GM12878 (cell line): ENCODE measurements around the gene RAB3B. TPM values are rescaled to one million over a fixed set of nuclear protein-coding genes. Genes with fewer than 3 reads are reported as not detected.

Source experiments
- ATAC-seq: fragments of 200-7000 bp; cut with Tn5 transposase; 3 replicates; pipeline ENCODE4 v1.9.1; 2020; ENCODE audit warnings: mild to moderate bottlenecking, moderate library complexity
- BruUV-seq: library from RNA; stranded (reverse); fragments of 400-500 nt; replicated peaks from 2 replicates; lab custom pipeline; 2021; lab: Mats Ljungman, UMichigan
- CTCF ChIA-PET: fragments of 300-600 bp; sonication (Branson Sonifier 250); formaldehyde crosslinking; extraction: SDS; loops from one replicate; lab custom pipeline; 2021; ENCODE audit warnings: inconsistent platforms; lab: Yijun Ruan, JAX
- POLR2A ChIA-PET: fragments of 350-600 bp; formaldehyde crosslinking; extraction: SDS; loops from one replicate; lab custom pipeline; 2021; ENCODE audit warnings: inconsistent platforms; lab: Charles Lee
- RAD21 ChIA-PET: fragments of 300-600 bp; sonication (Branson Sonifier 250); formaldehyde crosslinking; loops from one replicate; lab custom pipeline; 2023; ENCODE audit warnings: antibody characterized with exemption; ENCODE audit not compliant: unreplicated experiment; lab: Charles Lee
- SMC1A ChIA-PET: fragments of 300-600 bp; sonication (Branson Sonifier 250); formaldehyde crosslinking; loops from one replicate; lab custom pipeline; 2023; ENCODE audit not compliant: unreplicated experiment, uncharacterized antibody; lab: Charles Lee
- DNase-seq: peaks from one replicate; pipeline ENCODE4 v3.0.0-alpha.2; 2011; ENCODE audit warnings: low read depth, low spot score
- FAIRE-seq: peaks from 3 replicates; lab custom pipeline; 2011; peaks lifted over from hg19 to GRCh38; lab: Jason Lieb, UNC
- H2AFZ ChIP-seq: 2 replicates; pipeline ENCODE4 v1.6.0; 2011; ENCODE audit warnings: low read depth, low read length, control low read depth; ENCODE audit not compliant: control insufficient read depth
- H3K27ac ChIP-seq: 2 replicates; pipeline ENCODE4 v1.5.1; 2011; ENCODE audit warnings: control low read depth; ENCODE audit not compliant: control insufficient read depth, insufficient read depth
- H3K27me3 ChIP-seq, 2 experiments: replicated peaks in 1 of 2; 2 replicates each; pipeline versions ENCODE4 v1.6.0 to v1.6.1; 2011; ENCODE audit warnings: low read length in 1 of 2; ENCODE audit not compliant: control insufficient read depth in 2 of 2, insufficient read depth in 2 of 2
- H3K36me3 ChIP-seq, 2 experiments: 2 replicates each; pipeline ENCODE4 v1.5.1; 2011; ENCODE audit warnings: low read length in 1 of 2; ENCODE audit not compliant: control insufficient read depth in 2 of 2, insufficient read depth in 2 of 2
- H3K4me1 ChIP-seq: 2 replicates; pipeline ENCODE4 v1.6.1; 2011; ENCODE audit warnings: mild to moderate bottlenecking, low read length, moderate library complexity, mixed read lengths; ENCODE audit not compliant: control insufficient read depth, insufficient read depth
- H3K4me2 ChIP-seq: 2 replicates; pipeline ENCODE4 v1.6.0; 2011; ENCODE audit warnings: control low read depth; ENCODE audit not compliant: control insufficient read depth, insufficient read depth
- H3K4me3 ChIP-seq: fragments of 200-600 bp; sonication (generic); 2 replicates; pipeline ENCODE4 v1.5.1; 2016
- H3K79me2 ChIP-seq: 2 replicates; pipeline ENCODE4 v1.6.0; 2011; ENCODE audit warnings: low read length; ENCODE audit not compliant: control insufficient read depth, insufficient read depth
- H3K9ac ChIP-seq: 2 replicates; pipeline ENCODE4 v1.8.0; 2011; ENCODE audit warnings: low read length, control low read depth, mixed read lengths; ENCODE audit not compliant: control insufficient read depth, insufficient read depth
- H3K9me3 ChIP-seq: replicated peaks from 3 replicates; pipeline ENCODE4 v1.5.1; 2011; ENCODE audit warnings: mild to moderate bottlenecking, low read length; ENCODE audit not compliant: control insufficient read depth, insufficient read depth
- H4K20me1 ChIP-seq: 2 replicates; pipeline ENCODE4 v1.6.0; 2011; ENCODE audit not compliant: control insufficient read depth, insufficient read depth
- BCL11A ChIP-seq: IDR thresholded peaks from 2 replicates; pipeline ENCODE4 v1.6.1; 2011; ENCODE audit warnings: low read depth, low read length
- CHD4 ChIP-seq: fragments of 200-600 bp; sonication (generic); IDR thresholded peaks from 2 replicates; pipeline ENCODE4 v1.6.1; 2016; ENCODE audit warnings: mild to moderate bottlenecking
- EED ChIP-seq: sonication (generic); IDR thresholded peaks from 2 replicates; pipeline ENCODE4 v1.6.1; 2016; ENCODE audit warnings: antibody characterized with exemption, low read depth
- EGR1 ChIP-seq, 2 experiments: IDR thresholded peaks; 1 replicate in 1 of 2; 2 replicates in 1 of 2; pipeline ENCODE4 v1.6.1; 2011 to 2012; ENCODE audit warnings: low read depth in 2 of 2, low read length in 2 of 2, borderline replicate concordance in 1 of 2, mild to moderate bottlenecking in 1 of 2, moderate library complexity in 1 of 2
- HCFC1 ChIP-seq: fragments of 150-350 bp; IDR thresholded peaks from 2 replicates; pipeline ENCODE4 v1.6.1; 2014; ENCODE audit warnings: low read length
- HDAC2 ChIP-seq: fragments of 200-600 bp; sonication (generic); IDR thresholded peaks from 2 replicates; pipeline ENCODE4 v1.6.1; 2017
- HDAC6 ChIP-seq: fragments of 200-600 bp; sonication (generic); IDR thresholded peaks from one replicate; pipeline ENCODE4 v1.8.0; 2017; ENCODE audit warnings: antibody characterized with exemption; ENCODE audit not compliant: unreplicated experiment
- JUNB ChIP-seq: IDR thresholded peaks from 2 replicates; pipeline ENCODE4 v1.6.1; 2016; ENCODE audit warnings: antibody characterized with exemption, mild to moderate bottlenecking
- LARP7 ChIP-seq: fragments of 450-650 bp; IDR thresholded peaks from 2 replicates; pipeline ENCODE4 v1.6.1; 2017; ENCODE audit warnings: mild to moderate bottlenecking
- NFYB ChIP-seq: IDR thresholded peaks from 2 replicates; pipeline ENCODE4 v1.6.1; 2011; ENCODE audit warnings: low read depth, mild to moderate bottlenecking, low read length, improper control_type of control experiment, moderate library complexity; ENCODE audit not compliant: insufficient read depth
- NR2C1 ChIP-seq: fragments of 450-650 bp; IDR thresholded peaks from 2 replicates; pipeline ENCODE4 v1.6.1; 2017; ENCODE audit warnings: antibody characterized with exemption, mild to moderate bottlenecking, moderate library complexity
- NRF1 ChIP-seq: conservative IDR thresholded peaks from 2 replicates; pipeline ENCODE4 v1.6.1; 2011; ENCODE audit warnings: mild to moderate bottlenecking, low read depth, low read length, improper control_type of control experiment
- RELB ChIP-seq: fragments of 450-650 bp; IDR thresholded peaks from 2 replicates; pipeline ENCODE4 v1.6.1; 2017; ENCODE audit warnings: low read depth, mild to moderate bottlenecking, moderate library complexity
- SIX5 ChIP-seq: IDR thresholded peaks from 2 replicates; pipeline ENCODE4 v1.6.1; 2011; ENCODE audit warnings: mild to moderate bottlenecking, low read depth, low read length, moderate library complexity; ENCODE audit not compliant: severe bottlenecking
- SKIL ChIP-seq: fragments of 450-650 bp; IDR thresholded peaks from 2 replicates; pipeline ENCODE4 v1.6.1; 2017; ENCODE audit warnings: mild to moderate bottlenecking, low read depth, inconsistent platforms; ENCODE audit not compliant: poor library complexity, severe bottlenecking
- SPI1 ChIP-seq: IDR thresholded peaks from 2 replicates; pipeline ENCODE4 v1.6.1; 2011; ENCODE audit warnings: low read depth, mild to moderate bottlenecking, low read length, moderate library complexity, borderline replicate concordance; ENCODE audit not compliant: insufficient read depth
- STAT3 ChIP-seq: IDR thresholded peaks from 2 replicates; pipeline ENCODE4 v1.6.1; 2011; ENCODE audit warnings: low read depth, low read length, improper control_type of control experiment
- SUPT20H ChIP-seq: IDR thresholded peaks from 2 replicates; pipeline ENCODE4 v1.6.1; 2011; ENCODE audit warnings: low read depth, mild to moderate bottlenecking, low read length, moderate library complexity, borderline replicate concordance; ENCODE audit not compliant: control insufficient read depth
- TCF3 ChIP-seq: IDR thresholded peaks from 2 replicates; pipeline ENCODE4 v1.6.1; 2012; ENCODE audit warnings: low read depth, mild to moderate bottlenecking, low read length, borderline replicate concordance; ENCODE audit not compliant: insufficient read depth
- TCF7 ChIP-seq: IDR thresholded peaks from 2 replicates; pipeline ENCODE4 v1.6.1; 2014; ENCODE audit warnings: antibody characterized with exemption, borderline replicate concordance
- WGBS: methylation state at CpG from one replicate; pipeline ENCODE4 v1.1.6; 2016; ENCODE audit warnings: low lambda C conversion rate; ENCODE audit not compliant: insufficient replicate concordance, insufficient coverage; ENCODE audit errors: missing lambda C conversion rate; 5-methylcytosine and 5-hydroxymethylcytosine counted together
- in situ Hi-C: fragments of 300-500 bp; cut with MboI; formaldehyde crosslinking; loops from 9 replicates; pipeline ENCODE4 v1.14.3; 2018; ENCODE audit warnings: mixed read lengths
- intact Hi-C: fragments of 100-400 bp; cut with micrococcal nuclease; formaldehyde crosslinking; loops from one replicate; pipeline ENCODE4 v1.14.2; 2022; ENCODE audit not compliant: unreplicated experiment
- polyA plus RNA-seq, 11 experiments: library from polyadenylated mRNA; depleted of rRNA in 4 of 11; unstranded in 6 of 11; stranded (reverse) in 5 of 11; fragments of >200 nt; fragmentation: Nextera tagmentation in 4 of 11; fragmentation: Illumina TruSeq in 1 of 11; extraction: Ambion mirVana in 4 of 11; extraction: Trizol in 1 of 11; gene quantifications; 1 replicate in 1 of 11; 2 replicates in 10 of 11; pipeline versions ENCODE4 v1.2.1 to v1.2.3, GENCODE V29; 2011 to 2016; ENCODE audit warnings: inconsistent platforms in 2 of 11, missing spikeins in 2 of 11, low read depth in 1 of 11
- total RNA-seq, 4 experiments: library from RNA; depleted of rRNA in 3 of 4; stranded (reverse); fragments of >200 nt in 3 of 4; fragmentation: Illumina TruSeq in 1 of 4; extraction: Trizol in 1 of 4; gene quantifications; 2 replicates each; pipeline versions ENCODE4 v1.2.1 to v1.2.3, GENCODE V29; 2013 to 2021

RAB3B gene
- total and polyA plus RNA-seq, 10 of the 15 experiments (the other 5 are each of a cell fraction or from before 2014, with no cell fraction given): 0.05 to 0.32 (median 0.24) TPM

GRCh38 chr1:51961231-51961630 lies 29.3 kb downstream of the RAB3B start:
- FAIRE-seq (no peak), ATAC-seq (peak; percentile 30), DNase-seq (no peak)
- Histone ChIP-seq H3K4me2 (no peak overlapping the region), H3K36me3 (no peaks in the 10 kb centered on the region), H3K27me3 (no peaks in the 10 kb centered on the region), H3K4me3 (no peak overlapping the region), H2AFZ (peak overlapping the region; percentile 21; the same call in 1 of the 2 replicates), H3K27ac (no peak overlapping the region), H3K9ac (no peak overlapping the region), H4K20me1 (no peaks in the 10 kb centered on the region), H3K4me1 (peaks cover 34% of the 10 kb centered on the region), H3K9me3 (no peaks in the 10 kb centered on the region), H3K79me2 (no peaks in the 10 kb centered on the region)
- intact Hi-C loops: no loop called here
- no TSS peak for BruUV-seq
- ChIA-PET CTCF (interaction anchor here (1.0 to 3.8 kb wide), 6 partner anchors 8 to 40 kb away, joined by 3 to 22 read pairs (median 6); no protein-coding TSS in a partner anchor), POLR2A (interaction anchor here (0.6 to 1.5 kb wide), 2 partner anchors 11 to 253 kb away, joined by 3 to 4 read pairs; no protein-coding TSS in a partner anchor), SMC1A (interaction anchor here (0.9 to 2.8 kb wide), 9 partner anchors 8 to 62 kb away, joined by 3 to 14 read pairs (median 4); no protein-coding TSS in a partner anchor), RAD21 (interaction anchor here (0.9 to 1.9 kb wide), 5 partner anchors 11 to 65 kb away, joined by 4 to 8 read pairs (median 6); no protein-coding TSS in a partner anchor)
- 25% methylated on average over 2 of the region's 2 CpGs for WGBS
- in situ Hi-C loops: no loop called here
- TF ChIP-seq JUNB (no peak), NFYB (no peak), SPI1 (no peak), RELB (no peak), HCFC1 (no peak), SUPT20H (no peak), EED (no peak), SKIL (no peak), NRF1 (no peak), TCF3 (no peak), CHD4 (no peak), TCF7 (no peak), EGR1 (IDR thresholded peaks at IDR 0.05; ENCODE audit: borderline replicate concordance in 1 of 2, low read depth in 2 of 2, low read length in 2 of 2) (no peak), BCL11A (no peak), STAT3 (no peak), NR2C1 (no peak), LARP7 (no peak), HDAC2 (no peak), HDAC6 (no peak), SIX5 (no peak)
